HG03575 (cell line): ENCODE data around the gene MAPK7.
"Not testable (repeated sequence)": the region's sequence is repeated elsewhere in the genome, so short reads cannot be mapped to it uniquely, and the experiment has no call there.

Source experiments
- ATAC-seq: cut with Tn5 transposase; IDR thresholded peaks from one replicate; pipeline ENCODE4 v1.9.1; 2021; ENCODE audit not compliant: unreplicated experiment, insufficient number of reproducible peaks, low FRiP score; ENCODE audit errors: extremely low read depth

The MAPK7 gene

GRCh38 chr17:19341641-19342610, 36.4 kb upstream of the MAPK7 start:
- ATAC-seq, result no peak

GRCh38 chr17:19342611-19343255, 35.6 kb upstream of the MAPK7 start:
- no peak for ATAC-seq

GRCh38 chr17:19343256-19343630, 35.1 kb upstream of the MAPK7 start:
- no peak for ATAC-seq

GRCh38 chr17:19343671-19344151, 34.6 kb upstream of the MAPK7 start:
- ATAC-seq, result no peak

GRCh38 chr17:19344311-19345066, 33.8 kb upstream of the MAPK7 start:
- ATAC-seq, result no peak

GRCh38 chr17:19345067-19345460, 33.2 kb upstream of the MAPK7 start:
- no peak for ATAC-seq

GRCh38 chr17:19345486-19346350, 32.6 kb upstream of the MAPK7 start:
- ATAC-seq, result no peak

GRCh38 chr17:19346351-19347255, 31.7 kb upstream of the MAPK7 start:
- ATAC-seq, result no peak

GRCh38 chr17:19347323-19348080, 30.8 kb upstream of the MAPK7 start:
- ATAC-seq, result no peak

GRCh38 chr17:19348081-19348650, 30.1 kb upstream of the MAPK7 start:
- ATAC-seq, result no peak

GRCh38 chr17:19348806-19349205, 29.5 kb upstream of the MAPK7 start:
- no peak for ATAC-seq

GRCh38 chr17:19353401-19353800, 24.9 kb upstream of the MAPK7 start:
- not testable (repeated sequence) for ATAC-seq

- no peak for ATAC-seq
These were observed 23.6 kb upstream of the MAPK7 start for GRCh38 chr17:19354748-19355147.

GRCh38 chr17:19357351-19357750, 20.9 kb upstream of the MAPK7 start:
- no peak for ATAC-seq

GRCh38 chr17:19357761-19358160, 20.5 kb upstream of the MAPK7 start:
- ATAC-seq, result no peak

- no peak for ATAC-seq
These were observed 19.1 kb upstream of the MAPK7 start for GRCh38 chr17:19359151-19359550.

GRCh38 chr17:19359856-19360255, 18.4 kb upstream of the MAPK7 start:
- ATAC-seq, result no peak
